HCT116 (cell line): ENCODE data around the gene SAMD10. TPM values are rescaled to one million over a fixed set of nuclear protein-coding genes. Genes with fewer than 3 reads are reported as not detected.

Source experiments
- ATAC-seq: fragments of 200-7000 bp; cut with Tn5 transposase; 2 replicates; pipeline ENCODE4 v1.9.1; 2020; ENCODE audit warnings: mild to moderate bottlenecking, moderate library complexity
- BruUV-seq: library from RNA; stranded (reverse); fragments of 400-500 nt; replicated peaks from 2 replicates; lab custom pipeline; 2021; lab: Mats Ljungman, UMichigan
- CTCF ChIA-PET: fragments of 300-600 bp; sonication (Branson Sonifier 250); formaldehyde crosslinking; loops from one replicate; lab custom pipeline; 2021; ENCODE audit warnings: antibody characterized with exemption; lab: Charles Lee
- POLR2A ChIA-PET: fragments of 300-600, 350-600 bp; sonication (Branson Sonifier 250); formaldehyde crosslinking; loops from one replicate; lab custom pipeline; 2021; ENCODE audit warnings: antibody characterized with exemption; lab: Charles Lee
- RAD21 ChIA-PET, 2 experiments: fragments of 300-600 bp; sonication (Branson Sonifier 250); formaldehyde crosslinking; loops; one replicate each; lab custom pipeline; 2023; ENCODE audit warnings: low total read pairs in 2 of 2; ENCODE audit not compliant: uncharacterized antibody in 2 of 2, unreplicated experiment in 2 of 2, low non-redundant PET in 1 of 2; lab: Charles Lee
- DNase-seq: peaks from one replicate; pipeline ENCODE4 v3.0.0-alpha.2; 2010; ENCODE audit warnings: low read depth, low spot score
- H2AFZ ChIP-seq: fragments of 200-600 bp; shearing (Covaris generic), sonication (generic); 2 replicates; pipeline ENCODE4 v1.6.1; 2017; ENCODE audit warnings: low read depth, mixed run types, mixed read lengths, antibody characterized with exemption, low read length; ENCODE audit not compliant: poor library complexity, severe bottlenecking
- H3K27ac ChIP-seq: 2 replicates; pipeline ENCODE4 v1.5.1; 2012; ENCODE audit warnings: low read depth, low read length
- H3K27me3 ChIP-seq: fragments of 200-600 bp; sonication (generic); 2 replicates; pipeline ENCODE4 v1.6.1; 2016; ENCODE audit warnings: mixed run types, low read length, mixed read lengths; ENCODE audit not compliant: insufficient read depth
- H3K36me3 ChIP-seq, 2 experiments: fragments of 200-500 bp in 1 of 2; fragments of 200-600 bp in 1 of 2; sonication (Bioruptor generic) in 1 of 2; sonication (generic) in 1 of 2; 2 replicates each; pipeline versions ENCODE4 v1.5.1 to v1.6.1; 2014 to 2016; ENCODE audit warnings: low read length in 2 of 2, inconsistent platforms in 1 of 2, mixed read lengths in 1 of 2, mixed run types in 1 of 2; ENCODE audit not compliant: insufficient read depth in 2 of 2, control insufficient read depth in 1 of 2
- H3K4me1 ChIP-seq, 2 experiments: fragments of 200-600 bp in 1 of 2; sonication (generic) in 1 of 2; 2 replicates each; pipeline versions ENCODE4 v1.5.1 to v1.6.1; 2012 to 2017; ENCODE audit warnings: low read length in 2 of 2, inconsistent platforms in 1 of 2, mild to moderate bottlenecking in 1 of 2, mixed read lengths in 1 of 2, mixed run types in 1 of 2, moderate library complexity in 1 of 2; ENCODE audit not compliant: insufficient read depth in 2 of 2, control insufficient read depth in 1 of 2
- H3K4me2 ChIP-seq: fragments of 200-600 bp; sonication (generic); 2 replicates; pipeline ENCODE4 v1.6.1; 2017; ENCODE audit warnings: mixed run types, low read length, mixed read lengths
- H3K4me3 ChIP-seq, 2 experiments: fragments of 200-600 bp in 1 of 2; sonication (generic) in 1 of 2; replicated peaks in 1 of 2; 2 replicates each; pipeline ENCODE4 v1.5.1; 2011 to 2016; ENCODE audit warnings: low read length in 2 of 2, control low read depth in 1 of 2, low read depth in 1 of 2, mild to moderate bottlenecking in 1 of 2, mixed read lengths in 1 of 2, mixed run types in 1 of 2
- H3K79me2 ChIP-seq: fragments of 200-600 bp; sonication (generic); 2 replicates; pipeline ENCODE4 v1.6.1; 2017; ENCODE audit warnings: mild to moderate bottlenecking, mixed run types, low read length, moderate library complexity, mixed read lengths; ENCODE audit not compliant: insufficient read depth
- H3K9ac ChIP-seq: fragments of 200-600 bp; sonication (generic); 2 replicates; pipeline ENCODE4 v1.6.1; 2016; ENCODE audit warnings: low read length, mixed read lengths
- H3K9me2 ChIP-seq: fragments of 200-600 bp; sonication (generic), shearing (Covaris generic); 2 replicates; pipeline ENCODE4 v1.6.1; 2017; ENCODE audit warnings: mixed run types, mild to moderate bottlenecking, moderate library complexity; ENCODE audit not compliant: insufficient read depth
- H3K9me3 ChIP-seq, 2 experiments: fragments of 200-500 bp in 1 of 2; fragments of 200-600 bp in 1 of 2; sonication (Bioruptor generic) in 1 of 2; sonication (generic) in 1 of 2; 2 replicates each; pipeline ENCODE4 v1.6.1; 2014 to 2017; ENCODE audit warnings: low read length in 2 of 2, mixed read lengths in 2 of 2, inconsistent platforms in 1 of 2, low read depth in 1 of 2, mild to moderate bottlenecking in 1 of 2, mixed run types in 1 of 2, moderate library complexity in 1 of 2; ENCODE audit not compliant: control insufficient read depth in 1 of 2, insufficient read depth in 1 of 2
- H4K20me1 ChIP-seq: fragments of 200-600 bp; sonication (generic), shearing (Covaris generic); 2 replicates; pipeline ENCODE4 v1.6.1; 2017; ENCODE audit warnings: mixed run types, mild to moderate bottlenecking, moderate library complexity; ENCODE audit not compliant: insufficient read depth
- CEBPB ChIP-seq: IDR thresholded peaks from 2 replicates; pipeline ENCODE4 v1.6.1; 2012; ENCODE audit warnings: low read depth
- EGR1 ChIP-seq: IDR thresholded peaks from 2 replicates; pipeline ENCODE4 v1.6.1; 2012; ENCODE audit warnings: low read depth
- ELF1 ChIP-seq: IDR thresholded peaks from 2 replicates; pipeline ENCODE4 v1.6.1; 2012; ENCODE audit warnings: low read depth, borderline replicate concordance
- EZH2 ChIP-seq: fragments of 200-600 bp; sonication (generic); IDR thresholded peaks from 2 replicates; pipeline ENCODE4 v1.6.1; 2017; ENCODE audit warnings: antibody characterized with exemption, mixed run types
- JUND ChIP-seq: IDR thresholded peaks from 2 replicates; pipeline ENCODE4 v1.6.1; 2012
- MAX ChIP-seq: IDR thresholded peaks from 2 replicates; pipeline ENCODE4 v1.6.1; 2012
- POLR2A ChIP-seq: IDR thresholded peaks from 2 replicates; pipeline ENCODE4 v1.7.0; 2011; ENCODE audit warnings: borderline replicate concordance; ENCODE audit not compliant: insufficient read depth, insufficient read length; ENCODE audit errors: extremely low read depth
- SIN3A ChIP-seq: IDR thresholded peaks from 2 replicates; pipeline ENCODE4 v1.6.1; 2012; ENCODE audit warnings: low read depth
- SRF ChIP-seq: IDR thresholded peaks from 2 replicates; pipeline ENCODE4 v1.6.1; 2012; ENCODE audit warnings: low read depth
- ZBTB33 ChIP-seq: IDR thresholded peaks from 2 replicates; pipeline ENCODE4 v1.6.1; 2011; ENCODE audit warnings: mild to moderate bottlenecking, low read length, moderate library complexity; ENCODE audit not compliant: insufficient replicate concordance; ENCODE audit errors: extremely low read depth
- ZFX ChIP-seq: fragments of 450-650 bp; IDR thresholded peaks from 2 replicates; pipeline ENCODE4 v1.6.1; 2017
- ZNF274 ChIP-seq: fragments of 200-500 bp; sonication (Bioruptor generic); IDR thresholded peaks from 2 replicates; pipeline ENCODE4 v1.6.1; 2014; ENCODE audit warnings: mild to moderate bottlenecking, low read depth, low read length, inconsistent platforms
- intact Hi-C: fragments of 100-400 bp; cut with micrococcal nuclease; formaldehyde crosslinking; loops from 2 replicates; pipeline ENCODE4 v1.10.0; 2022
- total RNA-seq: library from RNA; stranded (reverse); gene quantifications from one replicate; pipeline ENCODE4 v1.2.1, GENCODE V29; 2021; ENCODE audit not compliant: unreplicated experiment
- TF ChIP-seq, protein P1 (sequence below): IDR thresholded peaks from 2 replicates; pipeline ENCODE4 v1.6.1; 2012

The SAMD10 gene
- total RNA-seq, 1 experiment from 2014 or later, result 4.2 TPM

DNA sequence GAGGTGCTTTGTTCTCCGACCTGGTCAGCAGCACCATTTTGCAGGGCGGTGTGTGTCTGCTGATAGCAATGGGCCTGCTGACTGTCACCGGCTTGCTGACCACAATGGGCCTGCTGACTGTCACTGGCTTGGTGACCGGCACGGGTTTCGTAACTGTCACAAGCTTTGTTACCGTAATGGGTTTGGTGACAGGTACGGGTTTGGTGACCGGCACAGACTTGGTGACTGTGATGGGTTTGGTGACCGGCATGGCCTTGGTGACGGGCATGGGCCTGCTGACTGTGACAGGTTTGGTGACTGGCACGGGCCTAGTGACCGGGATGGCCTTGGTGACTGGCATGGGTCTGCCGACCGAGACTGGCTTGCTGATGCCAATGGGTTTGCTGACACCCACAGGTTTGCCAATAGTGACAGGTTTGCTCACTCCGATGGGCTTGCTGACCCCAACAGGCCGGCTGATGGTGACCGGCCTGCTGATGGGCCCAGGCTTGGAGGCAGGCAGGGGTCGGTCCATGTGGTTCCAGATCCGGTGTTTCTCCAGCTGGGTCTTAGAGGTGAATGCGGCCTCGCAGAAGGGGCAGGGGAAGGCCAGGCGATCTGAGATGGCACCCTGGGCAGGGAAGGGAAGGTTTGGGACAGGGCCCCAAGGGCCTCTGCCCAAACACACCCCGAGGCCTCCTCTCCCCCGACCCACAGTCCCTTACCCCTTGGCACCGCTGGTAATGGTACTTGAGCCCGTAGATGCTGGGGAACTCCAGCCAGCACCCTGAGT, 13.1 kb downstream of the SAMD10 start:
- ChIA-PET RAD21 (no interaction called here), CTCF (no interaction called here), POLR2A (no interaction called here)
- no peak overlapping the region for H3K9ac ChIP-seq
- peaks cover 4% of the 10 kb centered on the region; the same call in 1 of the 2 replicates for H3K79me2 ChIP-seq
- peaks cover 0 to 5% of the 10 kb centered on the region in 2 experiments; a peak in 2 of 4 replicates for H3K36me3 ChIP-seq
- DNase-seq (no peak), ATAC-seq (no peak)
- H3K9me2 ChIP-seq, result no peaks in the 10 kb centered on the region
- H2AFZ ChIP-seq, result no peak overlapping the region
- no peak overlapping the region for H3K27ac ChIP-seq
- H3K4me1 ChIP-seq, result peaks cover 15 to 20% of the 10 kb centered on the region in 2 experiments; a peak in 3 of 4 replicates
- intact Hi-C loops, result no loop called here
- no peak overlapping the region for H3K4me3 ChIP-seq
- BruUV-seq, result no TSS peak
- TF ChIP-seq SRF, result no peak
- TF ChIP-seq, protein P1, sequence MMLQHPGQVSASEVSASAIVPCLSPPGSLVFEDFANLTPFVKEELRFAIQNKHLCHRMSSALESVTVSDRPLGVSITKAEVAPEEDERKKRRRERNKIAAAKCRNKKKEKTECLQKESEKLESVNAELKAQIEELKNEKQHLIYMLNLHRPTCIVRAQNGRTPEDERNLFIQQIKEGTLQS, result no peak
- no peak for TF ChIP-seq SIN3A
- TF ChIP-seq ZNF274, result no peak
- no peak for TF ChIP-seq MAX
- TF ChIP-seq EZH2, result no peak
- no peak for TF ChIP-seq JUND
- TF ChIP-seq ELF1, result no peak
- H4K20me1 ChIP-seq, result no peaks in the 10 kb centered on the region
- H3K27me3 ChIP-seq, result no peaks in the 10 kb centered on the region
- no peaks in the 10 kb centered on the region for H3K9me3 ChIP-seq
- H3K4me2 ChIP-seq, result no peak overlapping the region

GRCh38 chr20:63964412-63964811, 15.0 kb downstream of the SAMD10 start:
- intact Hi-C loops, result no loop called here
- no peaks in the 10 kb centered on the region for H3K27me3 ChIP-seq
- H3K79me2 ChIP-seq, result peaks cover 4% of the 10 kb centered on the region; the same call in 1 of the 2 replicates
- CTCF ChIA-PET, result no interaction called here
- H3K9me2 ChIP-seq, result no peaks in the 10 kb centered on the region
- no peak overlapping the region for H2AFZ ChIP-seq
- H3K9me3 ChIP-seq, result no peaks in the 10 kb centered on the region
- ATAC-seq, result no peak
- RAD21 ChIA-PET, result no interaction called here
- no peak overlapping the region for H3K4me3 ChIP-seq
- POLR2A ChIA-PET, result no interaction called here
- peaks cover 10 to 11% of the 10 kb centered on the region in 2 experiments; a peak in 3 of 4 replicates for H3K4me1 ChIP-seq
- H3K27ac ChIP-seq, result no peak overlapping the region
- H3K9ac ChIP-seq, result no peak overlapping the region
- peaks cover 0 to 5% of the 10 kb centered on the region in 2 experiments; a peak in 2 of 4 replicates for H3K36me3 ChIP-seq
- no peak for DNase-seq
- no TSS peak for BruUV-seq
- H3K4me2 ChIP-seq, result no peak overlapping the region
- no peaks in the 10 kb centered on the region for H4K20me1 ChIP-seq
- TF ChIP-seq ZNF274 (no peak), POLR2A (no peak), ELF1 (no peak), EGR1 (no peak), JUND (no peak), CEBPB (no peak), ZBTB33 (no peak), ZFX (no peak)
- TF ChIP-seq, protein P1, result no peak
